HepG2 (cell line): Measurements from ENCODE around the gene CD93. TPM values are rescaled to one million over a fixed set of nuclear protein-coding genes. Genes with fewer than 3 reads are reported as not detected.
A peak's percentile ranks its signal among the peaks of the same experiment; 100 is the strongest.

Experiments used
- ATAC-seq: fragments of 200-7000 bp; cut with Tn5 transposase; 3 replicates; pipeline ENCODE4 v1.9.1; 2020; ENCODE audit warnings: mild to moderate bottlenecking, moderate library complexity
- BruUV-seq: library from RNA; stranded (reverse); fragments of 400-500 nt; replicated peaks from 2 replicates; lab custom pipeline; 2021; lab: Mats Ljungman, UMichigan
- CTCF ChIA-PET: fragments of 300-600 bp; formaldehyde crosslinking; extraction: SDS; loops from one replicate; lab custom pipeline; 2021; ENCODE audit warnings: low total read pairs, inconsistent platforms, low intra/inter-chr PET ratio; lab: Yijun Ruan, JAX
- POLR2A ChIA-PET: fragments of 350-600 bp; sonication (Branson Sonifier 250); formaldehyde crosslinking; loops from one replicate; lab custom pipeline; 2020; ENCODE audit warnings: antibody characterized with exemption, inconsistent platforms; lab: Yijun Ruan, JAX
- DNase-seq: peaks from one replicate; pipeline ENCODE4 v3.0.0-alpha.2; 2015; ENCODE audit warnings: low spot score
- FAIRE-seq: peaks from 3 replicates; lab custom pipeline; 2011; peaks lifted over from hg19 to GRCh38; lab: Jason Lieb, UNC
- H2AFZ ChIP-seq: one replicate; pipeline ENCODE4 v1.6.1; 2011; ENCODE audit warnings: low read length, inconsistent platforms
- H3K27ac ChIP-seq: fragments of 300-600 bp; 3 replicates; pipeline ENCODE4 v1.8.0; 2011; ENCODE audit warnings: mixed run types, mild to moderate bottlenecking, mixed read lengths, low read length, inconsistent platforms; ENCODE audit not compliant: insufficient read depth; ENCODE audit errors: extremely low read length
- H3K27me3 ChIP-seq, 2 experiments: fragments of 200-600 bp in 1 of 2; 2 replicates in 1 of 2; 3 replicates in 1 of 2; pipeline versions ENCODE4 v1.6.0 to v1.8.0; 2011; ENCODE audit warnings: low read length in 2 of 2, mild to moderate bottlenecking in 2 of 2, moderate library complexity in 2 of 2, inconsistent platforms in 1 of 2; ENCODE audit not compliant: insufficient read depth in 2 of 2, control insufficient read depth in 1 of 2
- H3K36me3 ChIP-seq, 2 experiments: fragments of 200-600 bp in 1 of 2; replicated peaks in 1 of 2; 2 replicates in 1 of 2; 3 replicates in 1 of 2; pipeline versions ENCODE4 v1.5.1 to v1.8.0; 2011; ENCODE audit warnings: low read length in 2 of 2, inconsistent platforms in 1 of 2; ENCODE audit not compliant: insufficient read depth in 2 of 2, control insufficient read depth in 1 of 2
- H3K4me1 ChIP-seq: 2 replicates; pipeline ENCODE4 v1.5.1; 2012; ENCODE audit warnings: low read length, inconsistent platforms; ENCODE audit not compliant: insufficient read depth
- H3K4me2 ChIP-seq: 2 replicates; pipeline ENCODE4 v1.6.0; 2011; ENCODE audit warnings: low read depth, low read length, inconsistent platforms
- H3K4me3 ChIP-seq, 3 experiments: fragments of 200-600 bp in 1 of 3; sonication (generic), shearing (Covaris generic) in 1 of 3; replicated peaks in 1 of 3; 2 replicates each; pipeline ENCODE4 v1.5.1; 2011 to 2016; ENCODE audit warnings: low read length in 3 of 3, inconsistent platforms in 2 of 3, low read depth in 2 of 3, mild to moderate bottlenecking in 2 of 3, control low read depth in 1 of 3, mixed read lengths in 1 of 3; ENCODE audit not compliant: insufficient read depth in 1 of 3
- H3K79me2 ChIP-seq: one replicate; pipeline ENCODE4 v1.6.1; 2011; ENCODE audit warnings: low read length, inconsistent platforms; ENCODE audit not compliant: insufficient read depth
- H3K9ac ChIP-seq: 2 replicates; pipeline ENCODE4 v1.6.0; 2011; ENCODE audit warnings: mild to moderate bottlenecking, low read depth, low read length, inconsistent platforms; ENCODE audit not compliant: insufficient read depth
- H3K9me3 ChIP-seq: 2 replicates; pipeline ENCODE4 v1.5.1; 2012; ENCODE audit warnings: mild to moderate bottlenecking, low read length
- H4K20me1 ChIP-seq: 2 replicates; pipeline ENCODE4 v1.6.0; 2011; ENCODE audit warnings: inconsistent platforms, mild to moderate bottlenecking, low read length, moderate library complexity; ENCODE audit not compliant: insufficient read depth
- HMG20B ChIP-seq: conservative IDR thresholded peaks from 2 replicates; pipeline ENCODE4 v1.6.1; 2016; ENCODE audit warnings: missing genetic modification reagents, missing compliant biosample characterization
- HNRNPL ChIP-seq: fragments of 200-400 bp; formaldehyde crosslinking; IDR thresholded peaks from 2 replicates; pipeline ENCODE4 v1.6.1; 2017; ENCODE audit warnings: mild to moderate bottlenecking, low read depth, low read length
- MEIS2 ChIP-seq: sonication (generic); formaldehyde crosslinking; IDR thresholded peaks from 2 replicates; pipeline ENCODE4 v1.9.0; 2021; ENCODE audit warnings: mild to moderate bottlenecking, missing genetic modification reagents
- NFRKB ChIP-seq: fragments of 450-650 bp; IDR thresholded peaks from 2 replicates; pipeline ENCODE4 v1.6.1; 2017
- POLR2A ChIP-seq, 2 experiments: IDR thresholded peaks; 2 replicates each; pipeline ENCODE4 v1.6.1; 2011; ENCODE audit warnings: low read depth in 2 of 2, low read length in 2 of 2, mild to moderate bottlenecking in 1 of 2, moderate library complexity in 1 of 2; ENCODE audit not compliant: insufficient read depth in 1 of 2
- ZNF10 ChIP-seq: sonication (generic); formaldehyde crosslinking; IDR thresholded peaks from 2 replicates; pipeline ENCODE4 v1.4.0; 2020; ENCODE audit warnings: mild to moderate bottlenecking, low read depth, missing genetic modification reagents, borderline replicate concordance
- ZNF354B ChIP-seq: sonication (generic); formaldehyde crosslinking; IDR thresholded peaks from 2 replicates; pipeline ENCODE4 v1.8.0; 2022; ENCODE audit warnings: mild to moderate bottlenecking, missing genetic modification reagents
- WGBS: methylation state at CpG from one replicate; pipeline ENCODE4 v1.1.6; 2017; ENCODE audit warnings: low lambda C conversion rate; 5-methylcytosine and 5-hydroxymethylcytosine counted together
- in situ Hi-C: cut with HindIII; loops from 2 replicates; pipeline ENCODE4 v1.10.0; 2017; ENCODE audit warnings: low pct_unique_long_range_greater_than_20kb; ENCODE audit not compliant: extremely low pct_ligation_motif_present
- intact Hi-C: fragments of 100-400 bp; cut with micrococcal nuclease; formaldehyde crosslinking; loops from one replicate; pipeline ENCODE4 v1.10.0; 2022; ENCODE audit not compliant: unreplicated experiment
- polyA plus RNA-seq, 8 experiments: library from polyadenylated mRNA; depleted of rRNA in 3 of 8; stranded (reverse) in 7 of 8; unstranded in 1 of 8; fragments of >200 nt; fragmentation: Illumina TruSeq in 4 of 8; extraction: Trizol in 4 of 8; gene quantifications; 2 replicates each; pipeline versions ENCODE4 v1.2.1 to v1.2.3, GENCODE V29; 2011 to 2016; ENCODE audit warnings: low read depth in 4 of 8, missing spikeins in 1 of 8, mixed read lengths in 1 of 8; ENCODE audit not compliant: insufficient read depth in 1 of 8
- total RNA-seq, 5 experiments: library from RNA; depleted of rRNA; stranded (reverse); fragments of >200 nt; fragmentation: Illumina TruSeq; extraction: Trizol; gene quantifications; 2 replicates each; pipeline ENCODE4 v1.2.3, GENCODE V29; 2016; ENCODE audit warnings: low read depth in 1 of 5
- TF ChIP-seq, protein P1 (sequence below): sonication (generic); formaldehyde crosslinking; IDR thresholded peaks from 2 replicates; pipeline ENCODE4 v1.5.0; 2020; ENCODE audit warnings: missing genetic modification reagents, mild to moderate bottlenecking, borderline replicate concordance
- TF ChIP-seq, protein P2 (sequence below): IDR thresholded peaks from 2 replicates; pipeline ENCODE4 v1.6.1; 2016; ENCODE audit warnings: control low read depth
- TF ChIP-seq, protein P3 (sequence below): sonication (generic); formaldehyde crosslinking; IDR thresholded peaks from 2 replicates; pipeline ENCODE4 v1.4.0; 2020; ENCODE audit warnings: missing genetic modification reagents, mild to moderate bottlenecking, borderline replicate concordance
- TF ChIP-seq, protein P4 (sequence below): sonication (generic); formaldehyde crosslinking; conservative IDR thresholded peaks from 2 replicates; pipeline ENCODE4 v1.8.0; 2022; ENCODE audit warnings: mild to moderate bottlenecking, moderate library complexity, missing genetic modification reagents

CD93 gene
- total and polyA plus RNA-seq, 2 of the 13 experiments (the other 11 are each of a cell fraction or from before 2014, with no cell fraction given), result not detected

DNA sequence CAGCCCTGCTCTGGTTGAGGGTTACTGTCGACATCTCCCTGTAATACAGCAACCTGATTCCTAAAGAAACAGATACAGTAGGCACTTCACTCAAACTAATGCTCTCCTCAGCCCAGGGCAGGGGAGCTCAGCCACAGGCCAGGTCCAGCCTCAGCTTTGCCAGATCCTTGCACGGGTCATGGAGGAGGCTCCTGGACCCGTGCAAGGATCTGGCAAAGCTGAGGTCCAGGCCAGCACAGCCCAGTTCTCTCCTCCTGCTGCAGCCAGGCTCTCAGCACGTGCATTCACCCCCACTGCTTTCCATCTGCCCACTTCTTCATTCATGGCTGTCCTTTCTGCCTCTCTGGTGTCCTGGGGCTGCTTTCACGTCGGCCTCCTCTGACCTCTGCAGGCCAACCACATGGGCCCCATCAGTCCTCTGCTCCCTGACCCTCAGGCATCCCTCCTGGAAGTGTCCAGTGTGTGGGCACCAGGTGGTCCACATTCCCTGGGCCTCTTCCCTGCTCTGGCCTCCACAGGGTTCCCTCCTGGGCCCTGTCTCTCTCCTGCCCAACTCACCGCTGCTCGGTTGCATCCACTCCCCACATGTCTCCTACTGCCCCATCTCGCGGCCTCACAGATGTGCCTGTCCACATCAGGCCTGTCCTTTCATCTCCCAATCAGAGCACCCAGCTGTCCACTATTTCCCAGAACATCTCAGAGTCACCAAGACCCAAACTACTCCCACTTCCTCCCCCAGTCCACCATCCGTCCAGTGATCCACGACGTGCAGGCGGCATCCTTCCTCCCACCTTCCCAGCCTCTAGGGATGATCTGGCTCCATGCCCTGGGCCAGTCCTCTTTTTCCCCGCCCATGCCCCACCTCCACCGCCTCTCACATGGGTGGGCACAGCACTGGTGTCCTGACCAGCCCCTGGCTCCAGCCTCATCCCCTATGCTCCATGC is 11.8 kb upstream of the CD93 start:
- Histone ChIP-seq H3K9ac (no peak overlapping the region), H3K27ac (no peak overlapping the region), H2AFZ (no peak overlapping the region), H3K4me1 (no peaks in the 10 kb centered on the region), H3K36me3 (no peaks in the 10 kb centered on the region), H3K9me3 (no peaks in the 10 kb centered on the region), H3K27me3 (peaks cover 0 to 24% of the 10 kb centered on the region in 2 experiments; a peak in 1 of 5 replicates), H3K4me3 (no peak overlapping the region), H4K20me1 (no peaks in the 10 kb centered on the region), H3K79me2 (no peaks in the 10 kb centered on the region), H3K4me2 (no peak overlapping the region)
- TF ChIP-seq MEIS2 (CRISPR knock-in tag) (no peak), HMG20B (CRISPR knock-in tag) (no peak)
- TF ChIP-seq, protein P1, sequence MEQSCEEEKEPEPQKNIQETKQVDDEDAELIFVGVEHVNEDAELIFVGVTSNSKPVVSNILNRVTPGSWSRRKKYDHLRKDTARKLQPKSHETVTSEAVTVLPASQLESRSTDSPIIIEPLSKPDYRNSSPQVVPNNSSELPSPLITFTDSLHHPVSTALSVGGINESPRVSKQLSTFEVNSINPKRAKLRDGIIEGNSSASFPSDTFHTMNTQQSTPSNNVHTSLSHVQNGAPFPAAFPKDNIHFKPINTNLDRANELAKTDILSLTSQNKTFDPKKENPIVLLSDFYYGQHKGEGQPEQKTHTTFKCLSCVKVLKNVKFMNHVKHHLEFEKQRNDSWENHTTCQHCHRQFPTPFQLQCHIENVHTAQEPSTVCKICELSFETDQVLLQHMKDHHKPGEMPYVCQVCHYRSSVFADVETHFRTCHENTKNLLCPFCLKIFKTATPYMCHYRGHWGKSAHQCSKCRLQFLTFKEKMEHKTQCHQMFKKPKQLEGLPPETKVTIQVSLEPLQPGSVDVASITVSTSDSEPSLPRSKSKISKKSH (CRISPR knock-in tag), result 0 out of 2 replicates have a peak, but pooled peaks have one; percentile 14
- no peak; the same call in 2 of the 3 replicates for ATAC-seq
- ChIA-PET POLR2A (no interaction called here), CTCF (no interaction called here)
- in situ Hi-C loops (no loop called here), intact Hi-C loops (no loop called here)
- WGBS, result 32% methylated on average over 16 of the region's 16 CpGs
- BruUV-seq, result no TSS peak
- FAIRE-seq, result no peak
- DNase-seq, result no peak

DNA sequence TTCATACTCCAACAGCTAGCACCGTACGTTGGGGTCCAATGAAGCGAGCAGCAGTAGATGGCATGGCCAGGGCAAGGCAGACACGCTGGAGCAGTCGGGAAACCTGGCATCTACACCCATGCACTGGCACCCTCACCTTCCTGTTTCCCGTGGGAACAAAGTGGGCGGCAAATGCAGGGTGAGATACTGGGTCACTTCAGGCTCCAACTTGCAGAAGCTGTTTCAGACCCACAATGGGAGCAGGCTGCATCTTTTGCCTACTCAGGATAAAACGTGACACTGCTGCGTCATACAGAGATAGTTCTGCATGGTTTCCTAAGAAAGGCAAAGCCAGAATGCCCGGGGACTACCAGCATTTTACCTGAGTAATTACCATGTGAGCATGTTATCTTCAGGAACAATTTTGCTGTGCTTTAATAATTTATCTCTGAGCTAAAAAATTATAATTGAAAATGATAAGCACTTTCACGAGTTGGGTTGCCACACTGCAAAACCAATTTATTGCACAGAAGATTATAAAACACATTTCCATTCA is 10.9 kb upstream of the CD93 start:
- Histone ChIP-seq H3K4me1 (no peaks in the 10 kb centered on the region), H3K36me3 (no peaks in the 10 kb centered on the region), H4K20me1 (no peaks in the 10 kb centered on the region), H3K79me2 (no peaks in the 10 kb centered on the region), H3K9me3 (no peaks in the 10 kb centered on the region), H3K4me3 (no peak overlapping the region), H3K27me3 (peaks cover 0 to 18% of the 10 kb centered on the region in 2 experiments; a peak in 1 of 5 replicates), H3K4me2 (no peak overlapping the region), H2AFZ (no peak overlapping the region), H3K27ac (no peak overlapping the region), H3K9ac (no peak overlapping the region)
- POLR2A ChIA-PET, result no interaction called here
- no TSS peak for BruUV-seq
- WGBS, result 30% methylated on average over 11 of the region's 11 CpGs
- CTCF ChIA-PET, result no interaction called here
- ATAC-seq (no peak), FAIRE-seq (no peak), DNase-seq (no peak)
- intact Hi-C loops (no loop called here), in situ Hi-C loops (no loop called here)
- TF ChIP-seq, protein P2, sequence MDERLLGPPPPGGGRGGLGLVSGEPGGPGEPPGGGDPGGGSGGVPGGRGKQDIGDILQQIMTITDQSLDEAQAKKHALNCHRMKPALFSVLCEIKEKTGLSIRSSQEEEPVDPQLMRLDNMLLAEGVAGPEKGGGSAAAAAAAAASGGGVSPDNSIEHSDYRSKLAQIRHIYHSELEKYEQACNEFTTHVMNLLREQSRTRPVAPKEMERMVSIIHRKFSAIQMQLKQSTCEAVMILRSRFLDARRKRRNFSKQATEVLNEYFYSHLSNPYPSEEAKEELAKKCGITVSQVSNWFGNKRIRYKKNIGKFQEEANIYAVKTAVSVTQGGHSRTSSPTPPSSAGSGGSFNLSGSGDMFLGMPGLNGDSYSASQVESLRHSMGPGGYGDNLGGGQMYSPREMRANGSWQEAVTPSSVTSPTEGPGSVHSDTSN (CRISPR knock-in tag), result no peak
- TF ChIP-seq, protein P3, sequence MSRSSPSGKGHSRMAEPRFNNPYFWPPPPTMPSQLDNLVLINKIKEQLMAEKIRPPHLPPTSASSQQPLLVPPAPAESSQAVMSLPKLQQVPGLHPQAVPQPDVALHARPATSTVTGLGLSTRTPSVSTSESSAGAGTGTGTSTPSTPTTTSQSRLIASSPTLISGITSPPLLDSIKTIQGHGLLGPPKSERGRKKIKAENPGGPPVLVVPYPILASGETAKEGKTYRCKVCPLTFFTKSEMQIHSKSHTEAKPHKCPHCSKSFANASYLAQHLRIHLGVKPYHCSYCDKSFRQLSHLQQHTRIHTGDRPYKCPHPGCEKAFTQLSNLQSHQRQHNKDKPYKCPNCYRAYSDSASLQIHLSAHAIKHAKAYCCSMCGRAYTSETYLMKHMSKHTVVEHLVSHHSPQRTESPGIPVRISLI (CRISPR knock-in tag), result no peak
- TF ChIP-seq ZNF10 (no peak), NFRKB (no peak), POLR2A (IDR thresholded peaks at IDR 0.05; ENCODE audit: insufficient read depth in 1 of 2, low read depth in 2 of 2, low read length in 2 of 2) (no peak), ZNF354B (CRISPR knock-in tag) (no peak), HNRNPL (no peak)
- TF ChIP-seq, protein P4, sequence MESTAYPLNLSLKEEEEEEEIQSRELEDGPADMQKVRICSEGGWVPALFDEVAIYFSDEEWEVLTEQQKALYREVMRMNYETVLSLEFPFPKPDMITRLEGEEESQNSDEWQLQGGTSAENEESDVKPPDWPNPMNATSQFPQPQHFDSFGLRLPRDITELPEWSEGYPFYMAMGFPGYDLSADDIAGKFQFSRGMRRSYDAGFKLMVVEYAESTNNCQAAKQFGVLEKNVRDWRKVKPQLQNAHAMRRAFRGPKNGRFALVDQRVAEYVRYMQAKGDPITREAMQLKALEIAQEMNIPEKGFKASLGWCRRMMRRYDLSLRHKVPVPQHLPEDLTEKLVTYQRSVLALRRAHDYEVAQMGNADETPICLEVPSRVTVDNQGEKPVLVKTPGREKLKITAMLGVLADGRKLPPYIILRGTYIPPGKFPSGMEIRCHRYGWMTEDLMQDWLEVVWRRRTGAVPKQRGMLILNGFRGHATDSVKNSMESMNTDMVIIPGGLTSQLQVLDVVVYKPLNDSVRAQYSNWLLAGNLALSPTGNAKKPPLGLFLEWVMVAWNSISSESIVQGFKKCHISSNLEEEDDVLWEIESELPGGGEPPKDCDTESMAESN (CRISPR knock-in tag), result no peak
